HG03378 (cell line): ENCODE measurements around the gene PFKFB3.
"Not testable (repeated sequence)": the region's sequence is repeated elsewhere in the genome, so short reads cannot be mapped to it uniquely, and the experiment has no call there.

ENCODE experiments used
- ATAC-seq: cut with Tn5 transposase; IDR thresholded peaks from one replicate; pipeline ENCODE4 v1.9.1; 2021; ENCODE audit warnings: mild to moderate bottlenecking, moderate library complexity; ENCODE audit not compliant: unreplicated experiment

The PFKFB3 gene

DNA sequence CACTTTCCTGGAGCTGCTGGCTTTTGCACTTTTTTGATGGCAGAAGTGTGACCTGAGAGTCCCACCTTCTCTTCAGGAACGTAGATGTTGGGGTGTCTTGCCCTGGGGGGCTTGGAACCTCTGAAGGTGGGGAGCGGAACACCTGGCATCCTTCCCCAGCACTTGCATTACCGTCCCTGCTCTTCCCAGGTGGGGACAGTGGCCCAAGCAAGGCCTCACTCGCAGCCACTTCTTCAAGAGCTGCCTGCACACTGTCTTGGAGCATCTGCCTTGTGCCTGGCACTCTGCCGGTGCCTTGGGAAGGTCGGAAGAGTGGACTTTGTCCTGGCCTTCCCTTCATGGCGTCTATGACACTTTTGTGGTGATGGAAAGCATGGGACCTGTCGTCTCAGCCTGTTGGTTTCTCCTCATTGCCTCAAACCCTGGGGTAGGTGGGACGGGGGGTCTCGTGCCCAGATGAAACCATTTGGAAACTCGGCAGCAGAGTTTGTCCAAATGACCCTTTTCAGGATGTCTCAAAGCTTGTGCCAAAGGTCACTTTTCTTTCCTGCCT lies 31.1 kb downstream of the PFKFB3 start:
- ATAC-seq, result no peak

DNA sequence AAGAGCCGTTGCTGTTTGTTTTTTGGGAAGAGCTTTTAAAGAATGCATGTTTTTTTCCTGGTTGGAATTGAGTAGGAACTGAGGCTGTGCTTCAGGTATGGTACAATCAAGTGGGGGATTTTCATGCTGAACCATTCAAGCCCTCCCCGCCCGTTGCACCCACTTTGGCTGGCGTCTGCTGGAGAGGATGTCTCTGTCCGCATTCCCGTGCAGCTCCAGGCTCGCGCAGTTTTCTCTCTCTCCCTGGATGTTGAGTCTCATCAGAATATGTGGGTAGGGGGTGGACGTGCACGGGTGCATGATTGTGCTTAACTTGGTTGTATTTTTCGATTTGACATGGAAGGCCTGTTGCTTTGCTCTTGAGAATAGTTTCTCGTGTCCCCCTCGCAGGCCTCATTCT lies 31.6 kb downstream of the PFKFB3 start:
- ATAC-seq, result no peak

DNA sequence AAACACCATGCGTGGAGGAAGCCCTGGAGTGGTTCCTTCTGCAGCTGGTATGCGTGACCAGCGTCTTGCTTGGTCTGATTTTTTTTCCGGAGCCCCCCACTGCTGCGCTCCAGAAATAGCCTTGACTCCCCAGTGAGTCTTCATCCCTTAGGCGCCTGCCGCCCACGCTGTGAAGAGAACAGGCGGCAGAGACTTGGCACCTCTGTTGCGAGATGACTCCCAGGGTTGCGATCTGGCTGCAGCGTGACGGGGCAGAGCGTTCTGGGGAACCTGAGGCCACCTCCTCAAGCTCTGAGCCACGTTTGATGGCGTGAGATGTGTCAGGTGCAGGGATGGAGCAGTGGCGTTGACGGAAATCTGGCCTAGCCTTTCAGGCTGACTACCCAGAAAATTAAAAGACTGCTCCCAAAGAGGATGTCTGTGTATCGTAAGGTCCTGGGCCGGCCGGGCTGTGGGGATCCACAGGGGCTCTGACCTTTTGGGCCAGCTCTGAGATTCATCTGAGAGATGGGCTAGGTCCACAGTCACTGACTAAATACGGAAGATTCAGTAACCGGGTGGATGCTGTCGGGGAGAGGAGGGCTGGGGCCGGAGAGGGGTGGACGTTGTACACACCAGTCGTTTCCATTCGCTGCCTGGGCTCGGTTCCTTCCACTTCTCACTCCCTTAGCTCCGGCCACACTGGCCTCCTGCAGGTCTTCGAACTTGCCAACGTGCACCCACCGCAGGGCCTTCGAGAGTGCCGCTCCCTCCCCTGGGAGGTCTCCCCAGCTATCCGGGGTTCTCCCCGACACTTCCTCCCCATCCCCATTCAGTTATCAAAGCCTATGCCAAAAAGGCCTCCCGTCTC lies 33.8 kb downstream of the PFKFB3 start:
- no peak for ATAC-seq

DNA sequence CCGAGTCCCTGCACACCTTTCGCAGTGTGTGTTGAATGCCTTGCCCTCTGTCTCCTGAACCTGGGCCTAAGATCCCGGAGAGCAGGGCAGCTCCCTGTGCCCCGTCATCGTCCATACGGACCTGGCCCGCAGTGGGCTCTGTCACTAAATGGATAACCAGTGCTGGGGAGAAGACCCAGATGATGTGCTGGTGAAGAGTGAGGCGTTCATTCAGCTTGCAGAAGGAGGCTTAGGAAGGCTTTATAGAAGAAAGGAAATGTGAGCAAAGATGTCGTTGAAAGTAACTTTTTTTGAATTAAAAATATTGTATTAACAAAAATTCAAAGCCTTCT lies 34.4 kb downstream of the PFKFB3 start:
- no peak for ATAC-seq

DNA sequence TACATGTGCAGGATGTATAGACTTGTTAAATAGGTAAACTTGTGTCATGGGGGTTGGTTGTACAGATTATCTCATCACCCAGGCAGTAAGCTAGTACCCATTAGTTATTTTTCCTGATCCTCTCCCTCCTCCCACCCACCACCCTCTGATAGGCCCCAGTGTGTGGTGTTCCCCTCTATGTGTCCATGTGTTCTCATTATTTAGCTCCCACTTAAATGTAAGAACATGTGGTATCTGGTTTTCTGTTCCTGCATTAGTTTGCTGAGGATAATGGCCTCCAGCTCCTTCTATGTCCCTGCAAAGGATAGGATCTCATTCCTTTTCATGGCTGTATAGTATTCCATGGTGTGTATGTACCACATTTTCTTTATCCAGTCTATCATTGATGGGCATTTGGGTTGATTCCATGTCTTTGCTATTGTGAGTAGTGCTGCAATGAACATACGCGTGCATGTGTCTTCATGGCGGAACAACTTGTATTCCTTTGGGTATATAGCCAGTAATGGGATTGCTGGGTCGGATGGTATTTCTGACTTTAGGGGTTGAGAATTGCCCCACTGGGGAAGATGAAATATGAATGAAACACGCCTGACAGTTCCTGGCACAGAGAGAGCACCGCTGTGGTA lies 36.0 kb downstream of the PFKFB3 start:
- ATAC-seq, result not testable (repeated sequence)

DNA sequence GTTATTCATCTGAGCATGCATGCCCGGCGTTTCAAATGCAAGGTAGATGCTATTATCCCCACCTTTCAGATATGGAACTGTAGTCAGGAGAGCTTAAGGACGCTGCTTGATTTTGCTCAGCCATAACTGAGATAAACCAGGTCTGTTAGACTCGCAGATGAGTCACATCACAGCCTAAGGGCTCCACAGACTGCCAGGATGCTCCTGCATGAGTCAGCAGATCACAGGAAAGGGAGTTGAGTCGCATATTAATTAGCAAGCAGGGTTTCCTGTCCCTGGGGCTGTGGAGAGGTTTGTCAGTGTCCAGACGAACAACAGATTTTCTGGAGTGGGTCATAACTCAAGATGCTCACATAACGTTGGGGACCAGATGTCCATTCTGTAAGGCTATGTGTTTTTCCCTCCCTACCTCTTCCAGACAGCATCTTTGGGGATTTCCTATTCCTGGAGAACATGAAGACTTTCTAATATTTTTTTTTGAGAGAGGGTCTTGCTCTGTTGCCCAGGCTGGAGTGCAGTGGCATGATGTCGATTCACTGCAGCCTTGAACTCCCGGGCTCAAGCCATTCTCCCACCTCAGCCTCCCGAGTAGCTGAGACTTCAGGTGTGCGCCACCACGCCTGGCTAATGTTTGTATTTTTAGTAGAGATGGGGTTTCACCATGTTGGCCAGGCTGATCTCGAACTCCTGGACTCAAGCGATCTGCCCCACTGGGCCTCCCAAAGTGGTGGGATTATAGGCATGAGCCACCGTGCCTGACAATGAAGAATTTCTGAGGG lies 36.7 kb downstream of the PFKFB3 start:
- no peak for ATAC-seq

DNA sequence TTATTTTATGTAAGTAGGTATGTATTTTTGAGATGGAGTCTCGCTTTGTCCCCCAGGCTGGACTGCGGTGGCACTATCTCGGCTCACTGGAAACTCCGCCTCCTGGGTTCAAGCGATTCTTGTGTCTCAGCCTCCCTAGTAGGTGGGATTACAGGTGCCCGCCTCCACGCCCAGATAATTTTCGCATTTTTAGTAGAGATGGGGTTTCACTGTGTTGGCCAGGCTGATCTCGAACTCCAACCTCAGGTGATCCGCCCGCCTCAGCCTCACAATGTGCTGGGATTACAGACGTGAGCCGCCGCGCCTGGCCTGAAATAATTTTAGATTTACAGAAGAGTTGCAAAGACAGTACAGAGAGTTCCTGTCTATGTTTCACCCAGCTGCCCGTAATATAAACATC lies 37.5 kb downstream of the PFKFB3 start:
- no peak for ATAC-seq

DNA sequence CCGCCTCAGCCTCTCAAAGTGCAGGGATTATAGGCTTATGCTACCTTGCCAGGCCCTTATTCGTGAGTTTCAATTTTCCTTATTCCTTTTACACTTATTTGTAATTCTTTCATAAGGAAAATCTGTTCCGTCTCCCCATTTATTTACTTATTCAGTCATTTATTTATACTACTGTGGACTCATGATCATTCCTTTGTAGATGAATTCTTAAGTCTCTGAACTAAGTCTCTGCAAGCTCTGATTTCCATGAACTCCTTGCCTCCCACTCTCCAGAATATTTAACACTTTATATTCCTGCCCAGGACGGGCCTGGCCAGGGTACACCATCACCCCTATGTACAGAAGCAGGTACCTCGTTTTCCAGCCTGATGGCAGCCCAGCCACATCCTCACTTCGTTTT lies 39.4 kb downstream of the PFKFB3 start:
- no peak for ATAC-seq

DNA sequence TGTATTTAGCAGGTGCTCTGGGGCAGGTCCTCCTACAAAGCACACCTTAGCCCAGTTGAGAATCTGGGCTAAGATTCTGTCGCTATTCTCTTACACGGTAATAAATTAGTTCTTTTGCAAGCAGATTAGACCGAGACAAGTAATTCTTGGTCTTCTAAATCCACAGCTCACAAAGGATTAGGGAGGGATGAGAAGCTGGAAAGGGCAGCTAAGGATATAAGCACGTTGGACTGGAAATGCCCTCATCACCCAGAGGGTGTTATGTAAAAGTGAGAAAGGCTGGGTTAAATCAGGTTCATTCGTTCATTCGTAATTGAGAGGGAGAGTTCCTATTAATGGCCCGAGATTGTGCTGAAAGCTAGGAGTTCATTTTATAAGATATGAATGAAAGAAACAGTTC lies 41.8 kb downstream of the PFKFB3 start:
- no peak for ATAC-seq

DNA sequence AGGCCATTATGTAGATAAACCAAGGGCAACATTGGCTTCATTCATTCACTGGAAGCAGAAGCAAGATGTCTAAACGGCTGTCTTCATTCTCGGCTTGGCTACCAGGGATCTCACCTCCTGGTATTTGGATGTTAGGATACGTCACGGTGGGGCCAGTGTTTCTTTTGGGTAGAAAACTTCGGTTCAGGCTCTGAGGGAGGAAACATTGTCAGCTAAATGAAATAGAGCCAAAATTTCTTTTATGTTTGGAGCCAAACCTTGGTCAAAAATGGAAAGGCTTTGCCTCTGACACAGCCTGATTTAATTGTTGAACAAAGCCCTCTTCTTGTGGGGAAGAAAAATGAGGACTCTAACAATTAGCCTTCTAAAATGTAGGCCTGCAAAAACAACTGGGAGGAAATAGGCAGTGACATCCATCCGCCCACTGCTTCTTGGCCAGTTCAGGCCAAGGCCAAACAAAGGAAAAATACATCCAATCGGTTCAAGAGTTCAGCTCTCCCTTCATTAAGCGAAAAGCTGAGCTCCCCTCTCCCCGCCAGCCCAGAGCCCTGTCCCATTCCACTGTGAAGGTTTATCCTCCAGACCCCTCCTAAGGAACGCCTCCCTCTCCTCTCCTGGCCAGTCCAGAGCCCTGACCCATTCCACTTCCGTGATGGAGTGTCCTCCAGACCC lies 44.4 kb downstream of the PFKFB3 start:
- ATAC-seq, result no peak

DNA sequence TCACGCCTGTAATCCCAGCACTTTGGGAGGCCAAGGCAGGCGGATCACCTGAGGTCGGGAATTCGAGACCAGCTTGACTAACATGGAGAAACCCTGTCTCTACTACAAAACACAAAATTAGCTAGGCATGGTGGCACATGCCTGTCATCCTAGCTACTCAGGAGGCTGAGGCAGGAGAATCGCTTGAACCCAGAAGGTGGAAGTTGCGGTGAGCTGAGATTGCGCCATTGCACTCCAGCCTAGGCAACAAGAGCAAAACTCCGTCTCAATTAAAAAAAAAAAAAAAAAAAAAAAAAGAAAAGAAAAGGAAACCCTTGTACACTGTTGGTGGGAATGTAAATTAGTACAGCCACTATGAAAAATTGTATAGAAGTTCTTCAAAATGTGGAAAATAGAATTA lies 46.2 kb downstream of the PFKFB3 start:
- not testable (repeated sequence) for ATAC-seq

DNA sequence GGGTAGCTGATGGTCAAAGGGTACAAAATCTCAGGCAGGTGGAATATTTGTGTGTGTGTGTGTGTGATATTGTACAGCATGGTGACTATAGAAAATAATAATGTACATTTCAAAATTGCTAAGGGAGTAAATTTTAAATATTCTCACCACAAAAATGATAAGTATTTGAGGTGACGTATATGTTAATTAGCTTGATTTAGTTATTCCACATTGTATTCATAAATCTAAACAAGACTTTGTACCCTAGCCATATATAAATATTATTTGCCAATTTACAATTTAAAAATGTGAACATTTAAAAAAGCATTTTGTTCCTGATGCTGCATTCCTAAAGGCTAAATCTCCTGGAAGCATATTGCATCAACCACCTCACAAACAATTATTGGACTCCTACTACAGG lies 47.0 kb downstream of the PFKFB3 start:
- no peak for ATAC-seq

DNA sequence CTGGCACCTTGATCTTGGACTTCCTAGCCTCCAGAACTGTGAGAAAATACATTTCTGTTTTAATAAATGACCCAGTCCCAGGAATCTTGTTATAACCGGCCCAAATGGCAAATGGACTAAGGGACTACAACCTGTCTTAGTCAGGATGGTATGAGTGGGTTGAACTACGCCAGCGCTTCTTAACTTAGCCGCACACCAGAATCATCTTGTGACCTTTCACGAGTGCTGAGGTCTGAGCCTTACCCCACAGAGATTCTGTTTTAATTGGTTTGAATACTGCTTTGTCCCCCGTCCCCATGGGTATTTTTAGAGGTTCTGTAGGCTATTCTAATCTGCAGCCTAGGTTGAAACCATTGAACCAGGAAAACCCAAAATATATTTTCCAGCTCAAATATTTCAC lies 48.0 kb downstream of the PFKFB3 start:
- ATAC-seq, result no peak

DNA sequence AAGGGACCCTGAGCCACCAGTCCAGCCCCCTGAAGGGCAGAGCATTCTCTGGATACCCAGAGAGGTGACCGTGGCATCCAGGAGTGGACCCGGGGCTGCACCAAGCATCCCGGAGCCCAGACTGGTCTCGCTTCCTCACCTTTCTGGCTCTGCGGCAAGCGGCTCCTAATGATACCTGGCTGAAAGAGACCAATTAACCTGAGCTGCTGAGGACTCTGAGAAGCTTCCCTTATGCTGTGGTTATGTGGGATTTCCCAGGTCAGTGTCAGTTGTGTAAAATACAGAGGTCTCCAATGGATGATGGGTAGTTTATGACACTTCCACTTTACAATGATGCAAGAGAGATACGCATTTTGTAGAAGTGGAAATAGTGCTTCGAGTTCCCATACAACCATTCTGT lies 51.5 kb downstream of the PFKFB3 start:
- ATAC-seq, result no peak

DNA sequence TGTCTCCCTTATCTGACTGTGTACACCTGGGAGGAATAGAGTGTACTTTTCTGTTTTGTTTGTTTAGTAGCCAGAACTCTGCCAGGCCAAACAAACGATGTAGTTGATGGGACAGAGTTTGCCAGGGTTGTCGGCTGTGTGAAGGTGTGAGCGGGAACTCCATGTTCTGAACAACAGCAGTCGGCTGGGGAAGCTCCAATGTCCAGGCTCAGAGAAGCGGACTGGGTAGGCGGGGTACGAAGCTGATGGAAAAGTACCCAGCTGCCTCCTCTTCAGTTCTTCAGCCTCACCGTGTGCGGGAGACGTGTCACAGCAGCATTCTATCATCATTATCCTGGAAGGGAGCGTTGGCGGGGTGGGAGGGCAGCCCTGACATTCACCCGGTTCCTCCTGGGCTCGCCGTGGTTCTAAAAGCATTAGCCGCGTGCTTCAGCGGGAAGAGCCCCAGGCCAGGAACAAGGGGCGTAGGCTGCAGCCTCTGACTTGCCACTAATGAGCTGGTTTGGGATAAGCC lies 52.9 kb downstream of the PFKFB3 start:
- no peak for ATAC-seq

DNA sequence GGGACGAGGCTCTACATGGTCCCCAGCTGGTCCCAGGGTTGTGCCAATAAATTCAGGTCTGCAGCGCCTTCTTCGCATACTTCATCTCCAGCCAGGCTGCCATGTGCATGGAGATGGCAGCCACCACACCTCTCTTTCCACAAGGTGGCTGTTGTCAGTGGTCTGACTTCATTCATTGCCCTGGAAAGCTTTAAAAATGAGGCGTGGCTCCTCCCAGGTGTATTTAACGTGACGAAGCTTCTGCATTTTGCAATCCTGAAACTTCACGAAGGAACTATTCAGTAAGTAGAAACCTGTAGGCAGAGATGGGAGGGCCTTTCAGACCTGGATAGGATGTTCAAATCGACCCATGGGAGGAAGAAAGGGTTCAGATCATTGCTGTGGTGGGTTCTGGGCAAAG lies 53.7 kb downstream of the PFKFB3 start:
- no peak for ATAC-seq

DNA sequence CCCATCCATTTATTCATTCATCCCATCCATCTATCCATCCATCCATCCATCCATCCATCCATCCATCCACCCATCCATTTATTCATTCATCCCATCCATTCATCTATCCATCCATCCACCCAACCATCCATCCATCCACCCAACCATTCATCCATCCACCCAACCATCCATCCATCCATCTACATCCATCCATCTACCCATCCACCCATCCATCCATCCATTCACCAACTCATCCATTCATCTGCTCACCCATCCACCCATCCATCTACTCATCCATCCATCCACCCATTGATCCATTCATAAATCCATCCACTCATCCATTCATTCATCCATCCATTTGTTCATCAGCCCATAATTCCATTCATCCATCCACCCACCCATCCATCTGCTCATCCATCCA lies 56.4 kb downstream of the PFKFB3 start:
- ATAC-seq, result no peak

DNA sequence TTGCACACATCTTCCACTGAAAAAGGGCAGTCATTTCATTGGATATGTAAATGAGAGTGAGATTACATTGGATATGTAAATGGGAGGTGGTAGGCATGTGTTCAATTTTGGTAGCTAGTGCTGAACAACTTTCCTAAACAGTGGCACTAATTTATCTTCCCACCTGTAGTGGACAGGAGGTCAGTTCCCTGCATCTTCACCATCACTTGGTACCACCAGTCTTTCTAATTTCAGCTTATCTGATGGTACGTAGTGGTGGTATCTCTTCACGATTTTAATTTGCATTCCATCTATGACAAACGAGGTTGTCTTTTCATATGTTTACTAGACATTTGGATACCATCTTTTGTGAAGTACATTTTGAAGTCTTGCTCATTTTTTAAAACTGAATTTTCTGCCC lies 58.1 kb downstream of the PFKFB3 start:
- no peak for ATAC-seq

DNA sequence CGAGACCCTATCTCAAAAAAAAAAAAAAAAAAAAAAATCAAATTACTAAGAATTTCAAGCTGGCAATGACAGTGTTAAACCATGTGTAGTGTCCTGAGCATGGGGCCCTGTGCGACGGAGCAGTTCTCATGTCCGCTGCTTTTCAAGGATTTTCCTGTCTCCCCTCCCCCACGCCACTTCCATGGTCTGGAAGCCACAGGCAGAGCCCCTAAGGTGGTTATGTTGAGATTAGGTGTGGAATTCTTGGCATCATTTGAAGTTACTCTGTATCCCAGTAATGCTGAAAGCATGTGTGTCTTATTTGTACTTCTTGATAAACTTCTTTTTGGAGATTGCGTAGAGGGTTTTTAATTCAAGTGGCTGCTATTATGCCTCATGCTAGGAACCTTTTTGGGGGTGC lies 65.2 kb downstream of the PFKFB3 start:
- ATAC-seq, result no peak

DNA sequence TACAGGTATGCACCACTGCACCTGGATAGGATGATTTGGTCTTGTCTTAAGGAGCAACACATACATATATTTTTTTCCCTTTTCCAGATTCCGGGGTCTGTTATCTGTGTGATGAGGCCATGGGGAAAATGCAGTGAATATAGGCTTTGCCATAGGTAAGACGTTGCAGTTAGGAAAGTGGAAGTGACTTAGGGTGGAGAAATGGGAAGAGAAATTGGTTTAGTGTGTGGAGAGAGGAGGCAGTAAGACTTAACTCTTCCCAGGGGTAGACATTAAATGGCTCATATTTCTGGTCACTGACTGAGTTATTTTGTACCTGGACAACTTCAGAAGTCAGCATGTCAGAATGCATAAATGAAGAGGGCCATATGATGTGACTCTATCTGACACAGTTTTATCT lies 66.7 kb downstream of the PFKFB3 start:
- no peak for ATAC-seq
